Tibial nerve (tissue), 4 donors: ENCODE data around the gene KCNN4. TPM values are rescaled to one million over a fixed set of nuclear protein-coding genes. Genes with fewer than 3 reads are reported as not detected.

ENCODE experiments used
- DNase-seq, 2 donors: peaks; one replicate each; pipeline ENCODE4 v3.0.0-alpha.2; 2019; ENCODE audit warnings: low spot score in 2 of 2
- H3K27ac ChIP-seq, 4 donors: fragments of 200-600 bp; sonication (generic) in 3 of 4; one replicate each; pipeline ENCODE4 v1.5.1; 2017 to 2019; ENCODE audit warnings: mild to moderate bottlenecking in 1 of 4
- H3K27me3 ChIP-seq, 2 donors: fragments of 200-600 bp; sonication (generic) in 1 of 2; one replicate each; pipeline versions ENCODE4 v1.5.1 to v1.6.0; 2017 to 2019
- H3K36me3 ChIP-seq, 3 donors: fragments of 200-600 bp; sonication (generic); one replicate each; pipeline ENCODE4 v1.5.1; 2018 to 2019
- H3K4me1 ChIP-seq, 4 donors: fragments of 200-600 bp; sonication (generic) in 3 of 4; one replicate each; pipeline ENCODE4 v1.5.1; 2017 to 2019
- H3K4me3 ChIP-seq, 4 donors: fragments of 200-600 bp; sonication (generic) in 3 of 4; one replicate each; pipeline ENCODE4 v1.5.1; 2017 to 2019; ENCODE audit warnings: mild to moderate bottlenecking in 1 of 4, moderate library complexity in 1 of 4
- H3K9me3 ChIP-seq, 4 donors: fragments of 200-600 bp; sonication (generic) in 3 of 4; one replicate each; pipeline ENCODE4 v1.5.1; 2017 to 2019
- EP300 ChIP-seq, 2 donors: sonication (generic); formaldehyde crosslinking; IDR thresholded peaks; one replicate each; pipeline ENCODE4 v1.6.1; 2017; ENCODE audit warnings: antibody characterized with exemption in 2 of 2, mild to moderate bottlenecking in 1 of 2
- POLR2A ChIP-seq, 2 donors: fragments of 450-650 bp; IDR thresholded peaks; one replicate each; pipeline ENCODE4 v1.6.1; 2017; ENCODE audit warnings: antibody characterized with exemption in 2 of 2, mild to moderate bottlenecking in 2 of 2, moderate library complexity in 2 of 2
- WGBS, 2 donors: methylation state at CpG; one replicate each; pipeline ENCODE4 v1.1.5; 2018; 5-methylcytosine and 5-hydroxymethylcytosine counted together
- total RNA-seq, 4 donors: library from RNA; depleted of rRNA; stranded (reverse); fragments of >200 nt; gene quantifications; one replicate each; pipeline ENCODE4 v1.1.0, GENCODE V29; 2016
- TF ChIP-seq, protein P1 (sequence below), 5 experiments: fragments of 200-600 bp in 3 of 5; fragments of 450-650 bp in 2 of 5; sonication (generic) in 3 of 5; IDR thresholded peaks; one replicate each; pipeline ENCODE4 v1.5.1; 2016 to 2019; ENCODE audit warnings: antibody characterized with exemption in 5 of 5, mild to moderate bottlenecking in 3 of 5, moderate library complexity in 2 of 5

Gene KCNN4
- total RNA-seq, 4 donors from 2014 or later: 4.6 to 18.3 (median 6.8) TPM

DNA sequence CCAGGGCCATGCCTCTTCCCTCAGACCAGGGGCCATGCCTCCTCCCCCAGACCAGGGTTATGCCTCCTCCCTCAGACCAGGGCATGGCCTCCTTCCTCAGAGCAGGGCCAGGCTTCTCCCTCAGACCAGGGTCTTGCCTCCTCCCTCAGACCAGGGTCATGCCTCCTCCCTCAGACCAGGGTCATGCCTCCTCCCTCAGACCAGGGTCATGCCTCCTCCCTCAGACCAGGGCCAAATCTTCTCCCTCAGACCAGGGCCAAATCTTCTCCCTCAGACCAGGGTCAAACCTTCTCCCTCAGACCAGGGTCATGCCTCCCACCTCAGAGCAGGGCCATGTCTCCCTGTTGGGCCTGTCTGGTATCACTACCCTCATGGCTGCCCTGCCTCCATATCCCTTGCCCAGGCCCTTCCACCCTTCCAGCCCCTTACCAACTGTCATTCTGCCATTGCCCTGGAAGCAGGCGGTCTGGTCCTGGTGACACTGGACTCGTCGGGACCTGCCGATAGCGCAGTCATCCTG is 17.3 kb upstream of the KCNN4 start:
- H3K27ac ChIP-seq: no peak overlapping the region
- H3K4me1 ChIP-seq: peaks cover 0 to 12% (median 3%) of the 10 kb centered on the region in 4 donors
- peak overlapping the region in 3 of 4 donors; percentile 39 to 50 (median 39) for H3K4me3 ChIP-seq
- peaks cover 0 to 4% (median 0%) of the 10 kb centered on the region in 4 donors for H3K9me3 ChIP-seq
- no peaks in the 10 kb centered on the region for H3K36me3 ChIP-seq
- TF ChIP-seq, protein P1, sequence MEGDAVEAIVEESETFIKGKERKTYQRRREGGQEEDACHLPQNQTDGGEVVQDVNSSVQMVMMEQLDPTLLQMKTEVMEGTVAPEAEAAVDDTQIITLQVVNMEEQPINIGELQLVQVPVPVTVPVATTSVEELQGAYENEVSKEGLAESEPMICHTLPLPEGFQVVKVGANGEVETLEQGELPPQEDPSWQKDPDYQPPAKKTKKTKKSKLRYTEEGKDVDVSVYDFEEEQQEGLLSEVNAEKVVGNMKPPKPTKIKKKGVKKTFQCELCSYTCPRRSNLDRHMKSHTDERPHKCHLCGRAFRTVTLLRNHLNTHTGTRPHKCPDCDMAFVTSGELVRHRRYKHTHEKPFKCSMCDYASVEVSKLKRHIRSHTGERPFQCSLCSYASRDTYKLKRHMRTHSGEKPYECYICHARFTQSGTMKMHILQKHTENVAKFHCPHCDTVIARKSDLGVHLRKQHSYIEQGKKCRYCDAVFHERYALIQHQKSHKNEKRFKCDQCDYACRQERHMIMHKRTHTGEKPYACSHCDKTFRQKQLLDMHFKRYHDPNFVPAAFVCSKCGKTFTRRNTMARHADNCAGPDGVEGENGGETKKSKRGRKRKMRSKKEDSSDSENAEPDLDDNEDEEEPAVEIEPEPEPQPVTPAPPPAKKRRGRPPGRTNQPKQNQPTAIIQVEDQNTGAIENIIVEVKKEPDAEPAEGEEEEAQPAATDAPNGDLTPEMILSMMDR (IDR thresholded peaks at IDR 0.05): no peak
- TF ChIP-seq POLR2A (IDR thresholded peaks at IDR 0.05): no peak
- TF ChIP-seq EP300 (IDR thresholded peaks at IDR 0.05): no peak
- peaks cover 0 to 49% of the 10 kb centered on the region in 2 donors for H3K27me3 ChIP-seq
- no peak for DNase-seq
- 35 to 40% methylated on average over 4 to 5 of the region's 5 CpGs for WGBS, 2 donors

DNA sequence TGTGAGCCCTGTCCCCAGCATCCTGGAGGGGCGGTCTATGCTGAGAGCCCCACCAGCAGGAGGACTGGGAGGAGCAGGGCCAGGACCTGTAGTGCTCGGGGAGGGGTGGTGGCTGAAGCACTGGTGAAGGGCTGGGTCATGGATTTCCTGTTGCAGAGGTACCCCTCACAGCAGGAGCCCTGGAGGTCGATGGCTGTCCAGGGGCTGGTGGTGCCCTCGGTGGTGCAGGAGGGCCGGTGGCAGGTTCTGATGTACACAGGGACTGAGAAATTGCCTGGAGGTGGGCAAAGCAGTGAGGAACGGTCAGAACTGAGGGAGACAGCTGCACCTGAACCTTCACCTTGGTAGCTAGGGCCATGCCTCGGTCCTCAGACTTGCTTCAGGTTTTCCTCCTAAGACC is 16.8 kb upstream of the KCNN4 start:
- 83 to 85% methylated on average over 7 of the region's 7 CpGs for WGBS, 2 donors
- Histone ChIP-seq H3K4me3 (no peak overlapping the region), H3K9me3 (peaks cover 0 to 4% (median 0%) of the 10 kb centered on the region in 4 donors), H3K4me1 (peaks cover 0 to 12% (median 3%) of the 10 kb centered on the region in 4 donors), H3K36me3 (no peaks in the 10 kb centered on the region), H3K27me3 (peaks cover 0 to 49% of the 10 kb centered on the region in 2 donors), H3K27ac (no peak overlapping the region)
- DNase-seq: no peak
- no peak for TF ChIP-seq POLR2A (IDR thresholded peaks at IDR 0.05)
- TF ChIP-seq, protein P1 (IDR thresholded peaks at IDR 0.05): no peak
- no peak for TF ChIP-seq EP300 (IDR thresholded peaks at IDR 0.05)

DNA sequence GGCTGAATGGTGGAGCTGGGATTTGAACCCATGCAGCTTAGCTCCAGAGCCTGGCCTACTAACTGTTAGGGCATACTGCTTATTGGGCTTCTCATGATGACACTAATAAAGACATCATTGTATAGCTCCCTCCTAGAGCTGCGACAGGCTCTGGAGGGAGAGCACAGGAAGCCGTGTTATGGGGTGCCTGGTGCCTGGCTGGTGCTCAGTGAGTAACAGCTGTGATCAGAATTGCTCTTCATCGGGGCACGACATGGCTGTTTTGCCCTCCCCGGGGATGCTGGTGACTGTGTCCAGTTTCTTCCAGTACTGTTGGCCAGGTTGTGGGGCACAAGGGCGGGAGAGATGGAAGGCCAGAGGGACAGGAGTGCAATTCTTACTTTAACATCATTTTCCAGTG is 16.3 kb upstream of the KCNN4 start:
- Histone ChIP-seq H3K4me1 (peaks cover 0 to 12% (median 3%) of the 10 kb centered on the region in 4 donors), H3K27me3 (peaks cover 0 to 46% of the 10 kb centered on the region in 2 donors), H3K9me3 (peaks cover 0 to 4% (median 0%) of the 10 kb centered on the region in 4 donors), H3K4me3 (no peak overlapping the region), H3K27ac (no peak overlapping the region), H3K36me3 (no peaks in the 10 kb centered on the region)
- TF ChIP-seq, protein P1 (IDR thresholded peaks at IDR 0.05): no peak
- no peak for TF ChIP-seq POLR2A (IDR thresholded peaks at IDR 0.05)
- TF ChIP-seq EP300 (IDR thresholded peaks at IDR 0.05): no peak
- no peak for DNase-seq
- 42 to 57% methylated on average over 6 of the region's 6 CpGs for WGBS, 2 donors

DNA sequence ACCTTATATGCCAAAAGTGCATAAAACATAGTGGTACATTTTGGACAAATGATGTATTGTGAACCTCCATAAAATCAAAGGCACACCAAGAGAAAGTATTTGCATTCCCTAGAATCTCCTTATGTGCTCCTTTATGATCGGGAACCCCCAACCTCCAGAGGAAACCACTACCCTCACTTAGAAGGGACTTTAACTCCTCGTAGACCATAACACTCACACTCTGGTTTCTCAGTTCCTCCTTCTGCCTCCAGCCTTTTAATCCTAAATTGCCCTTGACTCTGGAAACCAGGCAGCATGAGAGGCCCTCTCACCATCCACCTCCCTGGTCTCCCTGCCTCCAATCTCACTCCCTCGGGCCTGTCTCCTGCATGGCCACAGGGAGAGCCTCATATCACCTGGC is 9.8 kb upstream of the KCNN4 start:
- TF ChIP-seq, protein P1 (IDR thresholded peaks at IDR 0.05): no peak
- TF ChIP-seq EP300 (IDR thresholded peaks at IDR 0.05) (no peak), POLR2A (IDR thresholded peaks at IDR 0.05) (no peak)
- Histone ChIP-seq H3K27ac (no peak overlapping the region), H3K27me3 (peaks cover 0 to 5% of the 10 kb centered on the region in 2 donors), H3K9me3 (peaks cover 0 to 4% (median 0%) of the 10 kb centered on the region in 4 donors), H3K36me3 (no peaks in the 10 kb centered on the region), H3K4me3 (no peak overlapping the region), H3K4me1 (no peaks in the 10 kb centered on the region)
- DNase-seq: no peak
- 24 to 31% methylated on average over 3 of the region's 3 CpGs for WGBS, 2 donors

DNA sequence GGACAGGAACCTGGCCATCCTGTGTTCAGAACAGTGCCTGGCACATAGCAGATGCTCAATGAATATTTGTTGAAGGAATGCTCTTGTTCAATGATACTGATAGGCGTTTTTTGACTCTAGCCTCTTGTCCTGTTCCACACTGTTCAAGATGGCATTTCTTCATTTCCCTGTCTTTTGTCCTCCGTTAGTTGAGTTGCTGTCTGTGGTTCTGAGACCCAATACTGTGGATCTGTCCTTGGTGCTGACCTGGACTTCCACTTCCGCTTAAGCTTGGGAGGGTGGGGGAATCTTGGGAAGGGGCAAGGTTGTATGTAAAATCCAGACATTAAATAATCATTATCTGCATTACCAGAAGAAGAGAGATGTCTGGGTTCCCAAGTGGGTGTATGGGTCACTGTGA is 8.3 kb upstream of the KCNN4 start:
- no peak for DNase-seq

More for the DNA sequence above, 8.3 kb upstream of the KCNN4 start:
- H3K27ac ChIP-seq: no peak overlapping the region
- no peaks in the 10 kb centered on the region for H3K9me3 ChIP-seq
- peaks cover 0 to 13% (median 11%) of the 10 kb centered on the region in 4 donors for H3K4me1 ChIP-seq
- no peaks in the 10 kb centered on the region for H3K36me3 ChIP-seq
- no peaks in the 10 kb centered on the region for H3K27me3 ChIP-seq
- H3K4me3 ChIP-seq: no peak overlapping the region
- TF ChIP-seq, protein P1 (IDR thresholded peaks at IDR 0.05): no peak
- TF ChIP-seq POLR2A (IDR thresholded peaks at IDR 0.05) (no peak), EP300 (IDR thresholded peaks at IDR 0.05) (no peak)
- 5 to 8% methylated on average over 3 of the region's 3 CpGs for WGBS, 2 donors
